Adrenal gland (tissue), 12 donors: Measurements from ENCODE around the gene AK5. TPM values are rescaled to one million over a fixed set of nuclear protein-coding genes. Genes with fewer than 3 reads are reported as not detected.

ENCODE experiments used
- DNase-seq, 7 donors: peaks; one replicate each; pipeline ENCODE4 v3.0.0-alpha.2; 2019 to 2020
- H3K27ac ChIP-seq, 5 donors: fragments of 200-600 bp; sonication (generic) in 4 of 5; 1 replicate in 3 of 5; 2 replicates in 2 of 5; pipeline versions ENCODE4 v1.5.1 to v1.8.0; 2016 to 2020; ENCODE audit warnings: mild to moderate bottlenecking in 1 of 5
- H3K27me3 ChIP-seq: fragments of 200-600 bp; 2 replicates; pipeline ENCODE4 v1.8.0; 2021
- H3K36me3 ChIP-seq, 2 donors: fragments of 200-600 bp; replicated peaks in 1 of 2; 1 replicate in 1 of 2; 2 replicates in 1 of 2; pipeline versions ENCODE4 v1.5.1 to v1.8.0; 2018 to 2022
- H3K4me1 ChIP-seq, 2 donors: fragments of 200-600 bp; replicated peaks in 1 of 2; 1 replicate in 1 of 2; 2 replicates in 1 of 2; pipeline versions ENCODE4 v1.5.1 to v1.8.0; 2018 to 2021
- H3K4me3 ChIP-seq, 4 donors: fragments of 200-600 bp; sonication (generic) in 3 of 4; one replicate each; pipeline ENCODE4 v1.5.1; 2016 to 2018
- H3K9me3 ChIP-seq, 3 donors: fragments of 200-600 bp; sonication (generic) in 1 of 3; replicated peaks in 1 of 3; 1 replicate in 2 of 3; 2 replicates in 1 of 3; pipeline versions ENCODE4 v1.5.1 to v1.8.0; 2016 to 2021
- CTCF ChIP-seq, 6 experiments: fragments of 450-650 bp in 4 of 6; fragments of 200-600 bp in 2 of 6; sonication (generic) in 1 of 6; IDR thresholded peaks; 1 replicate in 5 of 6; 2 replicates in 1 of 6; pipeline versions ENCODE4 v1.5.1 to v1.8.0; 2016 to 2021; ENCODE audit warnings: antibody characterized with exemption in 6 of 6, mild to moderate bottlenecking in 2 of 6, moderate library complexity in 1 of 6
- POLR2A ChIP-seq, 2 donors: fragments of 450-650 bp; IDR thresholded peaks; one replicate each; pipeline ENCODE4 v1.6.1; 2017; ENCODE audit warnings: antibody characterized with exemption in 2 of 2, mild to moderate bottlenecking in 2 of 2, moderate library complexity in 1 of 2
- WGBS, 4 donors: extraction: QIAGEN DNeasy Blood & Tissue Kit in 2 of 4; methylation state at CpG; one replicate each; pipeline versions ENCODE4 v1.1.5 to v1.1.7; 2013 to 2017; 5-methylcytosine and 5-hydroxymethylcytosine counted together
- intact Hi-C, 2 donors: fragments of 100-400 bp; cut with DNase I; formaldehyde crosslinking; loops; one replicate each; pipeline versions ENCODE4 v1.14.1 to v1.15.0; 2022 to 2023
- polyA plus RNA-seq, 3 donors: library from polyadenylated mRNA; stranded (reverse); fragments of 200-250 nt in 2 of 3; fragments of 350-450 nt in 1 of 3; fragmentation: Illumina TruSeq in 1 of 3; extraction: RNeasy Lipid Tissue Mini Kit (QIAGEN cat#74804) in 1 of 3; gene quantifications; one replicate each; pipeline ENCODE4 v1.2.3, GENCODE V29; 2013 to 2014
- total RNA-seq, 9 donors: library from RNA; depleted of rRNA in 4 of 9; stranded (reverse); fragments of >200 nt in 4 of 9; fragments of 120-200 nt in 1 of 9; fragmentation: NEBNext Ultra II Directional in 1 of 9; extraction: Animal tissue kit (Norgen Biotek cat#: 25700) in 1 of 9; gene quantifications; one replicate each; pipeline versions ENCODE4 v1.1.0 to v1.2.4, GENCODE V29; 2013 to 2023
- donor health status: healthy with polysubstance abuse.
- donor health status: Bipolar disorder and iron deficiency.
- donor health status: DM: yes; HTN: yes; CAD: no.
- donor health status: DM: no; HTN: no; CAD: no.
- donor health status: DM: no; HTN: no; CAD: no.
- donor health status: DM: yes; HTN: yes; CAD: no.

AK5 gene
- total and polyA plus RNA-seq, 12 donors: 0.34 to 2.3 (median 1.1) TPM; not detected in 4

- Histone ChIP-seq H3K4me3 (no peak overlapping the region), H3K4me1 (no peaks in the 10 kb centered on the region), H3K27me3 (no peaks in the 10 kb centered on the region), H3K36me3 (no peaks in the 10 kb centered on the region), H3K27ac (no peak overlapping the region), H3K9me3 (no peaks in the 10 kb centered on the region)
- intact Hi-C loops: no loop called here
- no peak for DNase-seq
- no peak for TF ChIP-seq CTCF (IDR thresholded peaks at IDR 0.05)
- TF ChIP-seq POLR2A (IDR thresholded peaks at IDR 0.05): no peak
- WGBS, 4 donors: 71 to 84% (median 78%) methylated on average over 5 of the region's 5 CpGs
Observed at GRCh38 chr1:77465922-77466321, 184.1 kb downstream of the AK5 start.

GRCh38 chr1:77467021-77467595 is 185.3 kb downstream of the AK5 start:
- intact Hi-C loops: no loop called here
- 71 to 74% (median 73%) methylated on average over 2 of the region's 2 CpGs for WGBS, 4 donors
- Histone ChIP-seq H3K36me3 (no peaks in the 10 kb centered on the region), H3K4me1 (no peaks in the 10 kb centered on the region), H3K4me3 (no peak overlapping the region), H3K27me3 (no peaks in the 10 kb centered on the region), H3K27ac (no peak overlapping the region), H3K9me3 (no peaks in the 10 kb centered on the region)
- TF ChIP-seq CTCF (IDR thresholded peaks at IDR 0.05) (no peak), POLR2A (IDR thresholded peaks at IDR 0.05) (no peak)
- no peak for DNase-seq

- Histone ChIP-seq H3K9me3 (no peaks in the 10 kb centered on the region), H3K4me1 (no peaks in the 10 kb centered on the region), H3K27ac (no peak overlapping the region), H3K27me3 (no peaks in the 10 kb centered on the region), H3K4me3 (no peak overlapping the region), H3K36me3 (no peaks in the 10 kb centered on the region)
- 52 to 67% (median 60%) methylated on average over 2 of the region's 2 CpGs for WGBS, 4 donors
- TF ChIP-seq POLR2A (IDR thresholded peaks at IDR 0.05) (no peak), CTCF (IDR thresholded peaks at IDR 0.05) (no peak)
- intact Hi-C loops: no loop called here
- no peak for DNase-seq
Observed at GRCh38 chr1:77467741-77468140, 185.9 kb downstream of the AK5 start.

- H3K27ac ChIP-seq: no peak overlapping the region
- H3K9me3 ChIP-seq: no peaks in the 10 kb centered on the region
- intact Hi-C loops: no loop called here
- TF ChIP-seq CTCF (IDR thresholded peaks at IDR 0.05): no peak
- no peak for TF ChIP-seq POLR2A (IDR thresholded peaks at IDR 0.05)
- H3K4me3 ChIP-seq: no peak overlapping the region
- WGBS, 4 donors: 58 to 67% (median 66%) methylated on average over 4 of the region's 4 CpGs
- H3K4me1 ChIP-seq: no peaks in the 10 kb centered on the region
- no peak for DNase-seq
- no peaks in the 10 kb centered on the region for H3K27me3 ChIP-seq
- no peaks in the 10 kb centered on the region for H3K36me3 ChIP-seq
Observed at GRCh38 chr1:77468257-77468948, 186.6 kb downstream of the AK5 start.
